ENCODE results near the gene PDXK.

The PDXK gene

DNA sequence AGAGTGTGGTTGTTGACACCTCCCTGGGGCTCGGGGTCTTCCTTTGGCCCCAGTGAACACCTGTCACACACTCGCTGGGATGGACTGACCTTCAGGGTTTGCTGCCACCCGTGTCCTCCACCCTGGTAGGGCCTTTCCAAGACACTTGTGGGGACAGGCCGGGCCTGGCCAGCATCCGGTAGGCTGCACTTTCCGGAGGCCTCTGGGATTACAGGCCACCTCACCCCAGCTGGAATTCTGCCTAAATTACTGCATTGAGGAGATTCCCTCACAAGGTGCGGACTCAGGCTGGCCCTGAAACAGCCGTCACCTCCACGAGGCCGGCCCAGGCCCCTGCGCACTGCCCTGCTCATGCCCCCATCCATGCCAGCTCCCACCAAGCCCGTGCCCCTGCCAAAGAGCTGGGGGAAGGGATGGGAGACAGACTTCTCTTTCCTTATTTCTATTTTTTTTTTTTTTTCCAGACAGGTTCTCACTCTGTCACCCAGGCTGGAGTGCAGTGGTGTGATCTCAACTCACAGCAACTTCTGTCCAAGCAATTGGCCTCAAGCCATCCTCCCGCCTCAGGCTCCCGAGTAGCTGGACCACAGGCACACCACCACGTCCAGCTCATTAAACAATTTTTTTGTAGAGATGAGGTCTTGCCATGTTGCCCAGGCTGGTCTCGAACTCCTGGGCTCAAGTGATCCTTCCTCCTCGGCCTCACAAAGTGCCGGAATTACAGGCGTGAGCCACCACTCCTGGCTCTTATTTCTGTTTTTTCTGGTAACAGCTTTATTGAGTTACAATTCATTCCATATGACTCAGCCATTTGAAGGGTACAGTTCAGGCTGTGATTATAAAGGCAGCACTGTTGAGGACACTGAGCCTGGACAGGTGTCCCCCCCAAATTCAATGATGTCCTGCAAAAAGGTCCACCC lies 45.9 kb downstream of the PDXK start:
- DNase-seq (ENCODE audit: low read depth) = no peak

DNA sequence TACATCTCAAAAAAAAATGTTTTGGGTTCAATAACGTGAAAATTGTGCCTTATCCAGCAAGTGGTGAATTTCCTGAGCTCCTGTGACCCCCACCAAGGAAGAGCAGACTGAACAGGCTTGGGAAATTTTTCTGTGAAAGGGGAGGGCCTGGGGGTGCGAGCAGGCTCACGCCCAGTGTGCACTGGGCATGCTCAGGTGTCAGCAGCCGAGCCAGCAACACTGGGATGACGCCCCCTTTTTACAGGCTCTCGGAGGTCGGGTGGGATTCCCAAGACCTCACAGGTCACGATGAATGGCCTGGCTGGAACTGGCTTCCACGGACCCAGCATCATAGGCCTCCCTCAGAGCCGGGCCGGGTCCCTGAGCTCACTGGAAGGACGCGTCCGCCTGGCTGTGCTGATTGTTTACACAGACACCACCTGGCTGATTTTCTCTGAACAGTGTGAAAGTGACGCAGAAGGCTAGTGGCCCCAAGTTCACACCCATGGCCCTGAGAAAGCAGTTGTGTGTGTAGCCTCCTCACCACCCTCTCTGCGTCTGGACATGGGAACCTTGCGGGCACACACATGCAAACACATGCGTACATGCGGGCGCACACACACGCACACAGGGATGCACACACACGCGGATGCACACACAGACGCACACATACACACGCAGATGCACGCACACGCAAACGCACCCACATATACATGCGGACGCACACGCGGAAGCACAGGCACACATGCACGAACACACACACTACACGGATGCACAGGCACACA lies 48.0 kb downstream of the PDXK start:
- no peak for DNase-seq (ENCODE audit: low read depth)

DNA sequence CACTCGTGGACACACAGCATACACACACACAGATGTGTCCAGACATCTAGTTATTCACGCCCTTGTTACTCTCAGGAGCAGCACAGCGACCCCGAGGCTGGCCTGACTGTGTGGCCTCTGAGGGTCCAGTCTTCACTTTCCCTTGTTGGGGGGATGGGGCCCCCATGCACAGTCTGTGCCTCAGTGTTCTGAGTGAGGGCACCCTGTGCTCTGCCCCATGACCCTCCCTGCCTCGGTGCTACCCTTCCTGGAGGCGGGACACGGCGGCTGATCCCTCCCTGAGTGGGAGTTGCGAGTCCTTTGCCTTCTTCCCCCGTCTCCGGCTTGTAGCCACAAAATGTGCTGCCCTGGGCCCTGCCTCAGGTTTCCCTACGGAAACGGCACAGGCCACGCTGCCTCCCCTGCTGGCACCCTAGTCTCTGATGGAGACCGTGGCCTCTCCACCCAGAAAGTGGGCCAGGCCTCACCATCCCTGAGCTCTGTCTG lies 48.6 kb downstream of the PDXK start:
- no peak for DNase-seq (ENCODE audit: low read depth)

DNA sequence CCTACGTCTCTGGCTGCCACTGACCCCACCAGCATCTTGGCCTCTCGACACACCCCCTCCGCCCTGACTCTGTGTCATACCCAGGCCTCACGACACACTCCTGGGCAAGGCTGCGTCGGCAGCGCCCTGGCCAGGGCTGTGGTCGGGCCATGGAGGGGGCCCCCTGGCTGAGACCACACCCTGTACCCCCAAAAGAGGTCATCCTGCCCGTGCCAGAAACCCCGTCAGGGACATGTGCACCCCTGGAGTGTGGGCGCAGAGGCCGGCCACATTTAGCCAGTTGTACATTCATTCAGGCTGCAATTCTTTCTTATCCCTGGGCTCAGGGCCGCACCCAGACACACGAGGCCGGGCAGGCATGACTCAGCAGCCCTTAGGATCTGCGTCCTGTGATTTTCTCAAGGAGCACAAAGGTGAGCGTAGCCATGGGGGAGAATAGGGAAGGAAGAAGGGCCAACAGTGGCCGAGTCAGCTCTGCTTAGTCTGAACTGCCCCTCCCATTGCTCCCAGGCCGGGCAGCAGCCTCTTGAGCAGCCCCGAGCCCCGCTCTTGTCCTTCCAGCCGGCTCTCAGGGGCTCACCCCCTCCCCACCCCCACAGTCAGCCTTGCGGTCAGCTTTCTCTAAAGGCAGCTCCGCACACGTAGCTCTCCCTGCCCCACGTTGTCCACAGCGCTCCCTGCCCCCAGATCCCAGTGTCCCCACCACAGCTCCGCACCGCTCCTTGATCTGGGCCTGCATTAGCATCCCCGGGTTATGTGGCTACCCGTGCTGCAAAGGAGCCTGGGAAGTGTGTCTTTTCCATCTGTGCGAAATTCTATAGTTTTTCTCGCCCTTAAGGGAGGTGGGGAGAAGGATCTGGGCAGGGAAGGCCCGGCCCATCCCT lies 49.3 kb downstream of the PDXK start:
- peak; percentile 40 for DNase-seq (ENCODE audit: low read depth)

DNA sequence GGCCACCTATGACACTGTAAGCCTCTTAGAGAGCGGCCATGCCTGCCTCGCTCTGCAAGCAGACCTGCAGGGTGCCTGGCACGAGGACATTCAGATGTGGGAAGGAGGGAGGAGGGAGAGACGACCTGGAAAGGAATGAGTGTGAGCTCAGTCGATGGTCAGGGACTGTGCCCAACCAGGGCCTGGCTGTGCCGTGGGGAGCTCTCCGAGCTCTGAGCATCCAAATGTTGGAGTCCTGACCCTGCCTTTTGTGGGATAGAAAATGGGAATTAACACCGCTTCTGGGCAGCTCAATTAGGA lies 49.9 kb downstream of the PDXK start:
- DNase-seq (ENCODE audit: low read depth) = no peak

DNA sequence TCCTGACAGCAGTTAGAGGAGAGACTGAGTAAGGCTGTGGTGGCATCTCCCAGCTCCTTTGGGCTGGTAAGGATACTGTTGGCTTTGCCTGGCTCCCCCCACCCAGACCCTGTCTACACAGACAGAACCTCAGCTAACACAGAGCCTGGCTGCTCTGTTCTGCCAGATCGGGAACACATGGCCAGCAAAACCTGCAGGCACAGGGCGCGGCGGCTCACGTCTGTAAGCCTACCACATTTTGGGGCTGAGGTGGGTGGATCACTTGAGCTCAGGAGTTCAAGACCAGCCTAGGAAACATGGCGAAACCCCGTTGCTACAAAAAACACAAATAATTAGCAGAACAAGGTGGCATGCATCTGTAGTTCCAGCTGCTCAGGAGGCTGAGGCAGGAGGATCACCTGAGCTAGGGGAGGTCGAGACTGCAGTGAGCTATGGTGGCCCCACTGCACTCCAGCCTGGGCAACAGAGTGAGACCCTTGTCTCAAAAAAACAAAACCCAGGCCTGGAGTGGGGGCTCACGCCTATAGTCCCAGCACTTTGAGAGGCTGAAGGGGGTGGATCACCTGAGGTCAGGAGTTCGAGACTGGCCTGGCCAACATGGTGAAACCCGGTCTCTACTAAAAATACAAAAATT lies 50.5 kb downstream of the PDXK start:
- no peak for DNase-seq (ENCODE audit: low read depth)

DNA sequence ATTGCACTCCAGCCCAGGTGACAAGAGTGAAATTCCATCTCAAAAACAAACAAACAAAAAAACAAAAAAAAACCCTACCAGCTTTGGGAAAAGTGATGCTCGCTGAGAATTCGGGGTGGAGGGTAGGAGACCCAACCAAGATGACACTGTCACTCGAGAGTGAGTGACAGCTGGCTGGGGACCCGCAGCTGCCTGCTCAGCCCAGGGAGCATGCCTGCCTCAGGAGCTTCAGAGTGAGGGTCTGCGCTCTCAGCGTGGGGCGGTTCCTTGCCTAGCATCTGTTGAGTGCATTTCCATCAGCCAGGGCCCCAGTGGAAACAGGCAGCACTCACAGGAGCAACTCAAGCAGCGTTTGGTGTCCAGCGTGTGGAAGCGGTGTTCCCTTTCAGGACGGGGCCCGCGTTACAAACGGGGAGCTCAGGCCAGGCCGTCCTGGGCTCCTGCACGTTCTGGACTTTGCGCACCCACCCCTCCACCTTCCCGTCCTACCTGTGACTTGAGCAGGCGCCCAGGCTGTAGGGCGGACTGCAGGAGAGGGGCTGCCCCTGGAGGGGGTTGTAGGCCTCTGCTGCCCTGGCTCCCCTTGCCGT lies 51.2 kb downstream of the PDXK start:
- no peak for DNase-seq (ENCODE audit: low read depth)

DNA sequence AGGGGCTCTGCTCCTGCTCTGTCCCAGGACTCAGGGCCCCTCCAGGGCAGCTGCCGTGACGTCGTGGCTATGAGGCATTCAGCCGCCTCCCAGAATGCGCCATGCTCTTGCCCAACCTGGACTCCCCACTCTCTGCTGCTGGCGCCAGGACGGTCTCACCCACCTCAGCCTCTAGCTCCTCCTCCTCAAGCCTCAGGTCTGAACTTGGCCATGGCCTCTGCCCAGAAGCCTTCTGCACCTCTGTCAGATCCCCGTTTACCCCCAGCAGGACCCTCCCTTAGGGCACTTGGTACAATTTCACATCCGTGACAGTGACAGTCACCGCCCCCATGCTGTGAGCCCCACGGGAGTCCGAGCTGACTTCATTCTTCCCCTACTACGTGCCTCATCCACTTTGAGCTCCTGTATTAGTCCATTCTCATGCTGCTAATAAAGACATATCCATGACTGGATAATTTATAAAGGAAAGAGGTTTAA lies 52.3 kb downstream of the PDXK start:
- no peak for DNase-seq (ENCODE audit: low read depth)

DNA sequence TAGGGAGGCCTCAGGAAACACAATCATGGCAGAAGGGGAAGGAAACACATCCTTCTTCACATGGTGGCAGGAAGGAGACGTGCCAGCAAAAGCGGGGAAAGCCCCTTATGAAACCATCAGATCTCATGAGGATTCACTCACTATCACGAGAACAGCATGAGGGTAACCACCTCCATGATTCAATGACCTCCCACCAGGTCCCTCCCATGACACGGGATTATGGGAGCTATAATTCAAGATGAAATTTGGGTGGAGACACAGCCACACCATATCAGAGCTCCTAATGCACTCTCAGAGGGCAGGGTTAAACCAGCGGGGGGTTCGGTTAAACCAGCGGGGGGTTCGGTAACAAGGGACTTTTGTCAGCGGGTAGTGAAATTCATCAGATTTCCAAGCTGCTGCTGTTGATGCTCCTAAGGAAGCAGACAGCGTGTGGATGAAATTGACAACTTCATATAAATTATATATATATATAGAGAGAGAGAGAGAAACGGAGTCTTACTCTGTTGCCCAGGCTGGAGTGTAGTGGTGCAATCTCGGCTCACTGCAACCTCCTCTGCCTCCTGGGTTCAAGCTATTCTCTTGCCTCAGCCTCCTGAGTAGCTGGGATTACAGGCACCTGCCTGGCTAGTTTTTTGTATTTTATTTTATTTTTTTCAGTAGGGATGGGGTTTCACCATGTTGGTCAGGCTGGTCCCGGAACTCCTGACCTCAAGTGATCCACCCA lies 52.9 kb downstream of the PDXK start:
- DNase-seq (ENCODE audit: low read depth) = no peak

DNA sequence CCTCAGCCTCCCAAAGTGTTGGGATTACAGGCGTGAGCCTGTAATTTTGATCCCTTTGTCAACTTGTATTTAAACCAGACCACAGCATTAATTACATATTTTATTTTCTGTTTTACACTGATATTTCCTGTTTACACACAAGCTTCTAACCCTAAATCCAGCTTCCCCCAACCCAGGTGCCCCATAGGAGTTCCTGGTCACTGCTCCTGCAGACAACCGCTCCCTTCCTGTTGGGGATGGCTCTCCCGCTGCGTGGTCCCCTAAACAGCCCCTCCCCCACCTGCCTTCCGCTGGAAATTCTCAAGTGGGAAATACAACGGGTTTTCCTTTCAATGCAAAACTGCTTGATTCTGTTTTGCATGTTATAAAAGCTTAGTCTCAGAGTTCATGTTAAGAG lies 53.5 kb downstream of the PDXK start:
- no peak for DNase-seq (ENCODE audit: low read depth)

DNA sequence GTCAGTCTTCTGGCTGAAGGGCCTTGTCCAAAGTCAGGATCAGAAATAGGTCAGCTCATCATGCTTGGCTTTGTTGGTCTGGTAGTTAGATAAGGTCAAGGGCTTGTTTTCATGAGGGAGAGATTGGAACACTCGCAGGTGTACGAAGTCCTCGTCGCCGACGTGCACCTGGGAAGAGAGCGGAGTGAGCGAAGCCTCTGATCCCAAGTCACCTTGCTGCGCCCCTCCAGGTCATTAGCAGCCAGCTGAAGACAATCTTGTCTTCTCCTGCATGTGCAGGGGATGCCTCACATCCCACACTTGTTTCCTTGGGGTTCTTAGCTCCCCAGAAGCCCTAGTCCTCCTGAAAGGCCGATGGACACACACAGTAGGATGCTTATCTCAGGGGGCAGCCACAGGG lies 55.2 kb downstream of the PDXK start:
- DNase-seq (ENCODE audit: low read depth) = no peak

DNA sequence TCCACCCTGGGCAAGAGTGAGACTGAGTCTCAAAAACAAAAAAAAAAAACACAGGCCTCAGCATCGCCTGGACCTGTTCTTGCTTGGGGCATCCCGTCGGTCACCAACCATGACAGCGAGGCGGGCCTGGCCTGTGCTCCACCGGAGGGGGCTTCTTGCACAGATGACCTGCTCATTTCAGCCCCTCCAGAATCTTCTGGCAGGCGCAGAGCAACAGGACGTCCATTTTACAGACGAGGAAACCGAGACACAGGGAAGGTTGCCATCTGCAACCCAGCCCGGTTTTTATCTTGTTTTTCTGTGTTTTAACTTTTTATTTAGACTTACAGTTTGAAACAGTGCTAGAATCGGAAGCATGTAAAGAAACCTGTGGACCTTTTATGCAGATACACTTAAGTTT lies 56.3 kb downstream of the PDXK start:
- no peak for DNase-seq (ENCODE audit: low read depth)

DNA sequence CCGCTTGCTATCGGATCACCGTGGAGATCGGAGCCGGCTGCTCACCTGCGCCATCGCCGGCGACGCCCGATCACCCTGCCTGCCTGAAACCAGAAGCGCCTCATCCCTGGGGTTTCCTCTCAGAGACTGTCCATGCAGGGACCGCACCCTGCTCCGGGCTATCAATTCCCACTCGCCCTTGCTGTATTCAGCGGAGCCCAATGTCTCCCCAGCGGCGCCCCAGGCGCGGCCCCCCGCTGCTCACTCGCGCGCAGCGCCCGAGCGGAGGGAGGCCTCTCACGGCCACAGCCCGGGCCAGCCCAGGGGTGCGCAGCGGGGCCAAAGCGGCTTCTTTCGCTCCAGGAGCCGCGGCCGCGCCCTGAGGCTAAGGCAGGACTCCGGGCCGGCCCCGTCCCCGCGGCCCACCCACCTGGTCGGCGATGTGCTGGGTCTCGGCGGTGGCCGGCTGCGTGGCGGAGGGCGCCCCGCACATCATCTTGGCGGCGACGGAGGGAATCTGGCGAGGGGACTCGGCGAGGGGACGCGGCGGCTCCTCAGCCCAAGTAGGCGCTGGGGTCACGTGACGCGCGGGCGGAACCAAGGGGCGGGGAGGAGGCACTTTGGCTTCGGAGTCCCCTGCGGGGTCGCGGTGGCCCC lies 57.0 kb downstream of the PDXK start, which contains the start of gene CSTB:
TSS of gene CSTB (minus strand) at position 514 of the 636 bp plus-strand sequence. CDS start at position 475, 39 bp downstream.
- no peak for DNase-seq (ENCODE audit: low read depth)

DNA sequence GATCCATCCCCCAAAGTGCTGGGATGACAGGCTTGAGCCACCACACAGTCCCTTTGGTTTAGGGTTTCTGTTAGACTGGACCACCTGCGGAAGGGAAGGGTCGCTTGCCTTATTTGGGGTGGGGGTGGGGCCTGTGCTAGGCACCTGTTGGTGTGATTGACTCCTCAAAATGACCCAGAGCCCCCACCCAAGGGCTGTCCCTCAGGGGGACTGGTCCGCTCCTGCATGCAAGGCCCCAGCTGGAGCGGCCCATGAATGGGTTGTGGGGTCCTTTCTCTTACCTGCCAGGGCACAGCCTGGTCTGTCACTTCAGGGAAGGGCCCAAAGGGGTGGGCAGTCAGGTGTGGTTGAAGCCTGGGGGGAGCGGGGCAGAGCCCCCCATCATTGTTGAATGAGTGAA lies 59.0 kb downstream of the PDXK start:
- DNase-seq (ENCODE audit: low read depth) = no peak

DNA sequence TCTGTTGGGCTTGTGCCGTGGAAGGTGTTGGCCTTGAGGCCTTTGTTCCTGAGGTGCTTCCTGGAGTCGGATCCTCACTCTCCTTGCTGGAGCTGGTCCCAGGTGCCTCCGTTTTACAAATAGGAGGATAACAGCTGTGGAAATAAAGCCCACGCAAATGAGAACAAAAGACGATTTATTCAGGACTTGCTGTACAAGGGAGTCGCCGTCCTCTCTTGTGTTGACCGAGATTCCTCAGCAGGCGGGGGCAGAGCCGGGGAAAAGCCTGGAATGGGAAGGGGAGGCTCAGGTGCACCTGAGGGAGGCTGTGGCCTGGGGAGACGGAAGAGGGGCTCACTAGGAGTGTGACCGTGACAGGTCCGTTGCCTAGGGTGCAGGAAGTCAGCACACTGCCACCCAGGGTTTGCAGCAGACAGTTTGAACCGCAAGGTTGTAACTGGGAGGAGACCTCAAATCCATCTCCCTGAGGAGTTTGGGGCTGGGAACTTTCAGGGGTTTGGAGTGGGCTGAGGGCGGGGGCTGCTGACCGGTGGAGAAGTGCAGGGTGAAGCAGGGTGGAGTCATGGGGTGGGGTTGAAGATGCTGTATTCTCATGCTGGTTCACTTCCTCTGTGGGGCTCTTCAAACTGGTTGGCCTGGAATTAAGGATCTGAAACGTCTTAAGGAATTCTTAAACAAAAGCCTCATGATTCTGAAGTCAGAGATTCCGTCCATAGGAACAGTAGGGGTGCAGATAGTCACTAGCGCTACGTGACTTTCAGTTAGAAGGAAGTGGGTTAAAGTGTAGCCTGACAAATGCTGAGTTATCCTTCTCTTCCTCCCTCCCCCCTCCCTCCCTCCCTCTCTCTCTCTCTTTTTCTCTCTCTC lies 59.8 kb downstream of the PDXK start:
- DNase-seq (ENCODE audit: low read depth) = no peak

DNA sequence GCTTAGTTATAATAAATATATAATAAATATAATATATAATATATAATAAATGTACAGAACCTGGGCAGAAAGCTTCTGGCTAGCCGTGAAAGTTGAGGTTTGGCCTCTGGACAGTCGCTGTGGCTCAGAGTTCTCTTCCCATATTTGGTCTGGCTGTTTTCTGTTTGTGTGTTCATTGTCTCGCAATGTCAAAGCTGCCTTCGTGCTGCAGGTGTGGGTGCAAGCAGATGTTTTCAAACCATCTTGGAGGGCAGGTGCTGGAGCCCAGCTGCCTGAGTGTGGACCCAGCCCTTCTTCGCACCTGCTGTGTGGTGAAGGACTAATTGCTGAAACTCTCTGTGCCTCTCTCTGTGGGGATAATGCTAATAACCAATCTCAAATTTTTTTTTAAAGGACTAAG lies 60.7 kb downstream of the PDXK start:
- DNase-seq (ENCODE audit: low read depth) = no peak

DNA sequence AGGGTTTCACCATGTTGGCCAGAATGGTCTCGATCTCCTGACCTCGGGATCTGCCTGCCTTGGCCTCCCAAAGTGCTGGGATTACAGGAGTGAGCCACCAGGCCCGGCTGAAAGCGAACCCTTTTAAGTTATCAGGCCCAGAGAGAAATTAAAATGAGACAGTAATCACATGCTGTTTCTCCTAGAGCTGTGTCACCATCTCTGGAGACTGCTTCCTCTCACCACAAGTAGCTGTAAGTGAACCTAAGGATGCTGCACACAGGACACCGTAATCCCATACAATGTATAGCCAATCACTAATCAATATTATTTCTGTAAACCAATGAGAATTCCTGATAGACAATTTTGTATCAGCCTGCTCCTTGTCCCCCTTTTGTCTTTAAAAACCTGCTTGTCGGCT lies 62.9 kb downstream of the PDXK start:
- no peak for DNase-seq (ENCODE audit: low read depth)

DNA sequence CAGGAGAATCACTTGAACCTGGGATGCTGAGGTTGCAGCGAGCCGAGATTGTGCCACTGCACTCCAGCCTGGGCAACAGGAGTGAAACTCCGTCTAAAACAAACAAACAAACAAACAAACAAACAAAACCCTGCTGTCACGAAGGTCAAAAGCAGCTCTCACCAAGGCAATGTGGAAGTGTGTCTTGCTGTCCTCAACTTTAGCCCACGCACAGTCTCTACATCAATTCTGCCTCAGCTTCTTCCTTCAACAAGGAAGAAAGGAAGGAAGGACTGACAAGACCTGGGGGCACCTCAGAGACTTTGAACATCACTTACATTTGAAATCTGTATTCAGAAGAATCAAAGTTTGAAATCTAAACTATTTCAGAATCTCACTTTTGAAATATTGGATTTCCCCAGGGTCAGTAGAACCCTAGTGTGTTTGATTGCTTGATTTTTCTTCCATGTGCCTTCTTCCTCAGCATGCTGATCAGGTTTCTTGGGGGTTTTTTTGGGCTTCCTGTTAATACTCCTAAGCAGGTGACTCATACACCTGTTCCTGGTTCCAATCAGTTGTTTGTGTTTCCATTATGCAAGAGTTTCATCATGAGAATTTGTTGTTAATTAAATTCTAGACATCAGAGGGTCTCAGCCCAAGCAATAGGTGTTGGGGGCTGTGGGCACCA lies 63.6 kb downstream of the PDXK start:
- DNase-seq (ENCODE audit: low read depth) = no peak

Data from non-pigmented ciliary epithelial cell (primary cell).